ENCODE data around the gene PON3.

DNA sequence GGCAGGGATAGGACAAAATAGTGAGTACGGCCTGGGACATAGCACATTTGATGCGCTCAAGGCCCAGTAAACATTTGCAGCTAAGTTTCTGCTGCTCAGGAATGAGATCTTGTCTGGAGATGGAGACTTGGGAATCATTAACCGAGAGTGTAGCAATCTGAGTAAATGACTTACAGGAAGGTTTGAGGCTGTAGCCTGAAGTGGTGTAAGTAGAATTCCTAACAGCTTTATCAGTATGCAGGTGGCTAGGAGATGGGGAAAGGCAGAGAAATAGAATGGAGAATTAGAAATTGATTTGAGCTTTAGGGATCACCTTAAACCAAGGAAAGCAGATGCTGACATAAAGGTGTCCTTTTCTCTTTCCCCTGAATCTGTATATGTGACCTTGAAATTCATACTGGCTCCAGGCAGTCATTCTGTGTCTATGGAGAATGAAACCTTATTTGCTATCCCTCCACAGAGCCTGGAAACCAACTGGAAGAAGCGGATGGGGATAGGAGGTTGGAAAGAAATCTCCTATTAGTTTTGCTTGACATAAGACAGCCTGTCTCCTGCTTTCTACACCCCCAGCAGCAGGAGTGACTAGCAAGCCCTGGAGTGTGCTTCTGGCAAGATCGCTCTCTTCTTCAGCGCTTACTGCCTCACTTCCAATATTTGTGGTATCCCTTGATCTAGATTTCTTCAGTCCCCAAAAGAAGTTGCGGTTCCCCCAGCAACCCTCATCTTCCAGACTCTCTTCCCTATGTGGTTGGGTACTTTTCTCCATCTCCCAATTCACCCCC, 45.1 kb upstream of the PON3 start:
- no peak for TF ChIP-seq EZH2phosphoT487 (IDR thresholded peaks at IDR 0.05; ENCODE audit: borderline replicate concordance, low read length)
- TF ChIP-seq, protein P1, sequence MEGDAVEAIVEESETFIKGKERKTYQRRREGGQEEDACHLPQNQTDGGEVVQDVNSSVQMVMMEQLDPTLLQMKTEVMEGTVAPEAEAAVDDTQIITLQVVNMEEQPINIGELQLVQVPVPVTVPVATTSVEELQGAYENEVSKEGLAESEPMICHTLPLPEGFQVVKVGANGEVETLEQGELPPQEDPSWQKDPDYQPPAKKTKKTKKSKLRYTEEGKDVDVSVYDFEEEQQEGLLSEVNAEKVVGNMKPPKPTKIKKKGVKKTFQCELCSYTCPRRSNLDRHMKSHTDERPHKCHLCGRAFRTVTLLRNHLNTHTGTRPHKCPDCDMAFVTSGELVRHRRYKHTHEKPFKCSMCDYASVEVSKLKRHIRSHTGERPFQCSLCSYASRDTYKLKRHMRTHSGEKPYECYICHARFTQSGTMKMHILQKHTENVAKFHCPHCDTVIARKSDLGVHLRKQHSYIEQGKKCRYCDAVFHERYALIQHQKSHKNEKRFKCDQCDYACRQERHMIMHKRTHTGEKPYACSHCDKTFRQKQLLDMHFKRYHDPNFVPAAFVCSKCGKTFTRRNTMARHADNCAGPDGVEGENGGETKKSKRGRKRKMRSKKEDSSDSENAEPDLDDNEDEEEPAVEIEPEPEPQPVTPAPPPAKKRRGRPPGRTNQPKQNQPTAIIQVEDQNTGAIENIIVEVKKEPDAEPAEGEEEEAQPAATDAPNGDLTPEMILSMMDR (conservative IDR thresholded peaks at IDR 0.05; ENCODE audit: low read depth, low read length), result no peak
- no peak for TF ChIP-seq EZH2 (IDR thresholded peaks at IDR 0.05; ENCODE audit: low read length, unreplicated experiment)
